Stimulated activated CD4-positive, alpha-beta T cell treated with anti-CD3 and anti-CD28 coated beads, Interleukin-4, amount 100 ng/mL, for 48 hours (primary cell): Measurements from ENCODE around the gene PCNX2.
"Not testable (repeated sequence)": the region's sequence is repeated elsewhere in the genome, so short reads cannot be mapped to it uniquely, and the experiment has no call there.

Experiments
- DNase-seq, 2 donors: peaks; one replicate each; pipeline ENCODE4 v3.0.0-alpha.2; 2020; ENCODE audit warnings: low read depth in 2 of 2

PCNX2 gene

GRCh38 chr1:233010146-233010545 is 285.4 kb downstream of the PCNX2 start:
- no peak for DNase-seq

DNA sequence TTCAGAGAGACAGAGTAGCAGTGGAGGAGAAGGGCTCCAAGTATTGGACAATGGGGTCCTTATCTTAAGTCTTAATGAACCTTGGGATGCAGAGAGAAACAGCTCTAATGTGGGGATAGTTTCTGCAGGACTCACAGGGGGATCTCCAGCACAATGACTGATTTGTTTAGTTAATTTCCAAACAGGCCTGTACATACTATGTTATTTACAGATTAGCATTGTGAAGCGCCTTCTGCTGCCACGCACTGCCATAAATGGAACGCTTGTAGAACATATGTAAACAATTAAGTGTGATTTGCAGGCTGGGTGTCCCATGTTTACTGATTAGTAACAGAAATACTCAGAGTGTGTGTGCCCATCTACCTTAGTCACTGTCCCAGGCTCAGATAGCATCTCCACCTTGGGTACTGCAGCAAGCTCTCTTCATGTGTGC is 289.0 kb downstream of the PCNX2 start:
- DNase-seq, result no peak

DNA sequence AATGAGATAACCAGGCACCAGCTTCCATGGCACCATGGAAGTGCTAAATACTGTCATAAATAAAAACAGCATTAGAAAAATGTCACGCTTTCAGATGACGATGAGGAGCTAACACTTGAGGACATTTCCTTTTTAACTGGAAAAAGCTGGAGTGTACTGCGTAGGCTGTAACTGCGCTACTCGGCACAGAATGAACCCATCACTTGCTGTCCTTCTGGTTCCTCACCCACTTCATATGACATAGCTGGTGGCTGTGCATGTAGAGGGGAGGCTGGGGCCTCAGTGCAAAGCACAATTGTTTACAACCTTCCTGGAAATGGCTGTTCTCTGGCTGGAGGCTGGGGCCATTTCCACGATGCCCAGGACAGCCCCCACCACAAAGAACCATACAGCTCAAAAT is 289.4 kb downstream of the PCNX2 start:
- DNase-seq, result no peak

DNA sequence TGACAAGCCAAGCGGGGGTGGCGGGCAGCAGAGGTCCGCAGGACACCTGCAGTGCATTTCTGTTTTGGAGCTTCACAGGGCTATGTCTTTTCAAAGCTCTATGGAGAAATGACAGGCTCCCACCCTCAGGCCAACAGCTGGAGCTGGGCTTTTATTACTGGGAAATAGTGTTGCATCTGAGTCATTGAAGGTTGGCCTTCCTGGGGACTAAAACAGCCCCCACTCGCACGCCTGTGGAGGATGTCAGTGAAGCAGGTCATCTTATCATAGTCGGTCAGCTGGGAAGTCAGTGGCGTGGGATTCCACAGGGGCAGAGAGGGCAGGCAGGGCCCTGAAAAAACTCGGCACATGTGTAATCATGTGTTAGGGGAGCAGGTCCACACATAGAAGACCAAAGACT is 289.8 kb downstream of the PCNX2 start:
- no peak for DNase-seq

- no peak for DNase-seq
Observed at GRCh38 chr1:233005156-233005555, 290.4 kb downstream of the PCNX2 start.

GRCh38 chr1:233004451-233004850 is 291.1 kb downstream of the PCNX2 start:
- no peak for DNase-seq

DNA sequence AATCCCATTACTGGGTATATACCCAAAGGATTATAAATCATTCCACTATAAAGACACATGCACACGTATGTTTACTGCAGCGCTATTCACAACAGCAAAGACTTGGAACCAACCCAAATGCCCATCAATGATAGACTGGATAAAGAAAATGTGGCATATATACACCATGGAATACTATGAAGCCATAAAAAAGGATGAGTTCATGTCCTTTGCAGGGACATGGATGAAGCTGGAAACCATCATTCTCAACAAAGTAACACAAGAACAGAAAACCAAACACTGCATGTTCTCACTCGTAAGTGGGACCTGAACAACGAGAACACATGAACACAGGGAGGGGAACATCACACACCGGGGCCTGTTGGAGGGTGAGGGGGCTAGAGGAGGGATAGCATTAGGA is 291.9 kb downstream of the PCNX2 start:
- not testable (repeated sequence) for DNase-seq

GRCh38 chr1:232999956-233000625 is 295.4 kb downstream of the PCNX2 start:
- no peak for DNase-seq

DNA sequence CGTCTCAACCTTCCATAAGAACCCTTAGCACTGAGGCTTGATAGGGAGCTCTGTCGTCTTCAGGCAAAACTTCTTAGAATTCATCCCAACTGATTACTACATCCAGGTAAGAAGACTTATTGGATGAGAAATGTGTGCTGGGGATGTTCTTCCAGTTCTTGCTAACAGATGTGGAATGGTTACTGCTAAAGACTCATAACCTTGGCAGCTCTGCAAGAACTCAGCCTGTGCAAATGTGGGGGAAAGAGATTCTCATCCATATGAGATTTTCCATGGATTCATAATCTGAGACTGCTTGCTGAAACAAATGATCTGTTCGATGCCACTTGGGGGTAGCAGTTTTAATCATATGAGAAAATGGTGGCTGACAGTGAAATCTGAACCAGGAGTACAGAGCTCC is 296.9 kb downstream of the PCNX2 start:
- no peak for DNase-seq

- DNase-seq, result no peak
Observed at GRCh38 chr1:232998138-232998537, 297.4 kb downstream of the PCNX2 start.

- no peak for DNase-seq
Observed at GRCh38 chr1:232996143-232996542, 299.4 kb downstream of the PCNX2 start.

GRCh38 chr1:232995189-232995588 is 300.3 kb downstream of the PCNX2 start:
- no peak for DNase-seq

- no peak for DNase-seq
Observed at GRCh38 chr1:232993555-232993954, 302.0 kb downstream of the PCNX2 start.

DNA sequence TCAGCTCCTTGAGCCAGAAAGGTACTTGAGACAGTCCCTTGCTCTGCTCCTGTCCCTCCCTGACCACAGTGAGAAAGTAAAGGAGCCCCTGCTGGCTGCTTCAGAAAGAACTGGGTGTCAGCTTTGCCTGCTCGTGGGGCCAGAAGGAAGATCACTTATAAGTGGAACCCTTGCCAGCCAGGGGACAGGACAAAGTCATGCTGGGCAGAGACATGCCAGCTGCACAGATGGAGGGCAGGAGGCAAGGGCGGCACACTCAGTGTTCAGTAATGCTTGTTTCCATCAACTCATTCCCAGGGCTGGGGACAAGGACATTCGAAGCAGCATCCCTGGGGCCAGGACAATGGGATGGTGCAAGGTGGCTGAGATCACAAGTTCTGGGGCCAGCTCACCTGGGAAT is 303.3 kb downstream of the PCNX2 start:
- no peak for DNase-seq

DNA sequence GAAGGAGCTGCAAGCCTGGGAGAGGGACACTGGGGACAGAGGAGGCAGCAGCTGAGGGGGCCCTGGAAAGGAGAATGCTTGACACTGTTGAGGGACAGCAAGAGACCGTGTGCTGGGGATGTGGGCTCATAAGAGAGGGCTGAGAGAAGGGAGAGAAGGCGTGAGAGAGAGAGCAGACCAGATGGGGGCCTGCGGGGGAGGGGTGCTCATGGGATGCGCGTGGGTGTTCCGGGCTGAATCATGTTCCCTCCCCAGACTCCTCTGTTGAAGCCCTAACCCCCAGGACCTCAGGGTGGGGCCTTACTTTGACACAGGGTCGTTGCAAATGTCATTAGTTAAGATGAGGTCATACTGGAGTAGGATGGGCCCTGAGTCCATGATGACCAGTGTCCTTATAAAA is 304.3 kb downstream of the PCNX2 start:
- DNase-seq, result no peak

DNA sequence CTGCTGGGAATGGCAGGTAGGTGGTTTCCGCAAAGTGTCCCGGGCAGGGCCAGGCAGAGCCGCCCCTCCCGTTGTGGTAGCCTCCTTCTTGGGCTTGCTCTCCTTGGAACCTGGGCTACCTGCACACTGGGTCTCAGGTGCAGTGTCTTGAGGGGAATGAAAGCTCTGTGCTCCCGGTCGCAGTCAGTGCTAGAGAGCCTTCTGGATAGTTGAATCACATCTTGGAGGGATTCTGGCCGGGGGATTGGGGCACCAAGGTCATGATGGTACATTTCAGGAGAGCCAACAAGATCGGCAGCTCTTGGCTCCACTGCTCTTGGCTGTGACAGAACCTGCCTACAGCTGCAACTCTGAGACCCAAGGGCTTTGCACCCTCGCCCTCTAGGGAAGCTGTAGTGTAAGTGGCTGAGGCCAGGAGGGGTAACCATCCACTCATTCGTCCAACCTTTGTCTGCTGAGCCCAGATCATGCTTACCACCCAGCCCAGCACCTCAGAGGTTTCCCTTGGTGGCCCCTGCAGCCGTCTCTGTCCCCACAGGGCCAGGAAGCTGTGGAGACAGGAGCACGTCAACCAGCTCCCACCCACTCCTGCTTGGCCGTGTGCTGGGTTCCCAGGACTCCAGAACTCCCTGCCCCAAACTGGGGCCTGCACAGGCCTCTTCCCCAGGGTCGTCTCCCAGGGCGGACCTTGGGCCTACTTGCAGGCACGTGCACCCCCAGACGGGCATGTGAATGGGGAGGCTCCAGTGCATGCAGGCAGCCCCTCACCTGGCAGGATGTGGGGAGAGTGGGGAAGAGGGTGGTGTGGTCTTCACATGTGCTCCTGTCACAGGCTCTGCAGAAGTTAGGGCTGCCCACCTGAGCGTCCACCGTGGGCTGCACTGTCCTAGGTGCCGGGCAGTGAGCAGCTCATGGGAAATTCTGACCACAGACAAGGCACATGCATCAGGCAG is 305.1 kb downstream of the PCNX2 start:
- DNase-seq, result no peak

- DNase-seq, result no peak
Observed at GRCh38 chr1:232988572-232989040, 306.9 kb downstream of the PCNX2 start.

GRCh38 chr1:232987774-232988140 is 307.8 kb downstream of the PCNX2 start:
- no peak for DNase-seq

DNA sequence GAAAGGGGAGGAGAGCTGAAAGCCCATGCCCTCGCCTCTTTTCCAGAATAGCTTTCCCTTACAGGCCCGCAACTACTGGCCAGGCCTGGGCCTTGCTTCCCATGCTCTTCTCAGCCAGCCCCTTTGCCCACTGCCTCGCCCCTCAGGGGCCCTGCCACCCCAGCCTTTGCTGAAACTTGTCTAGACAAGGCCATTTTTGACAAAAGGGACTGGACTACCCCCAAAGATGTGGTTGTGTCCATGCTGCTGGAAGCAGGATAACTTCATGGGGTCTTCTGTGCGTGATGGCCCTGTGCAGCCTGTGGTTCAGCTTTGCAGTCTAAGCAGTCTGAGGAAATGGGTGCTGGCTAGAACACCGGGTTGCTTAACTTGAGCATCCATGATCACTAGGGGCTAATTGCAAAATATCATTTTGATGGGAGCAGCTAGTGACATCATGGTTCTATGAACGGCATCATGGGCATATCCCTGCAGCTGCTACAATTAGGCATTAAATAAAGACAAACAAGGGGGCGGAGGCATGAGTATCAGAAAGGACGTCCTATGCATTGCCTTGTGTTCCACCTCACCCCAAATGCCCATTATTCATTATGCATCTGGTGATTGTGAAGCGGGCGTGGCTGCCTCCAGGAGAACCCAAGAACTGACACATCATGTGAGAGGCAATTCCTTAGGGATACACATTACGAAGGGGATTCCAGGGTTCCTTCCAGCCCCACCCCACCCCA is 308.3 kb downstream of the PCNX2 start:
- no peak for DNase-seq

GRCh38 chr1:232986527-232986922 is 309.0 kb downstream of the PCNX2 start:
- DNase-seq, result no peak

DNA sequence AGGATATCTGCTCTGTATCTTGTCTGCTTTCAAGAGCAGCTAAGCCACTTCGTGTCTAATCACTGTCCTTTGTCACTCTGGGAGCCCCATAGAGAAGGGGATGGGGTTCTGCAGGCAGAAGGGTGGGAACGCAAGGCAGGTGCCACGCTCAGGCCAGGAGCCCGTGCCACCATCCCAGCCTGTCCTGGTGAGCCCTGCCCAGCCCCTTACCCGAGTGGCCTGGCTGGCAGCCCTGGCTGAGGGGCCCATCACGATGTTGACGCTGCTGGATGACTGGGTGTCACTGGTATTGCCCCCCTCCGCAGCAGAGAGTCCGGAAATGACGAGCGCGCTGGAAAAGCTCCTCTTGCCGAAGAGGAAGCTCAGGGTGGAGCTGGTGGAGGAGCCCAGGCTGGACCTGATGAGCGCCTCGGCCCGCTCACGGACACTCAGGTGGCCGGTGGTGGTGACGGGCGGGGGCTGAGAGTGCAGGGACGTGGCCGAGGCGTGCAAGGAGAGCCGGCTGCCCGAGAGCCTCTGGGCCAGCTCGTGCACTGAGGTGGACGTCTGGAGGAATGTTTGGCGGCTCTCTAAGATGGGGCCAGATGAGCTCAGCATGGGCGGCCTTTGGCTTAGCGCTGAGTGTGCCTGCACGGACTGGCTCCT is 309.5 kb downstream of the PCNX2 start:
- DNase-seq, result no peak
